HepG2 (cell line): ENCODE data around the gene NLGN2. TPM values are rescaled to one million over a fixed set of nuclear protein-coding genes. Genes with fewer than 3 reads are reported as not detected.
A peak's percentile ranks its signal among the peaks of the same experiment; 100 is the strongest.

Source experiments
- EP300 ChIP-seq, 3 experiments: sonication (generic) in 1 of 3; formaldehyde crosslinking in 1 of 3; IDR thresholded peaks; 2 replicates each; pipeline versions ENCODE4 v1.5.1 to v1.6.1; 2011 to 2020; ENCODE audit warnings: low read depth in 2 of 3, low read length in 2 of 3, borderline replicate concordance in 1 of 3, improper control_type of control experiment in 1 of 3, mild to moderate bottlenecking in 1 of 3, missing genetic modification reagents in 1 of 3, moderate library complexity in 1 of 3
- KLF9 ChIP-seq: IDR thresholded peaks from 2 replicates; pipeline ENCODE4 v1.6.1; 2016; ENCODE audit warnings: low read depth
- RBM39 ChIP-seq: fragments of 200-400 bp; formaldehyde crosslinking; IDR thresholded peaks from one replicate; pipeline ENCODE4 v1.6.1; 2018; ENCODE audit warnings: antibody characterized with exemption, mild to moderate bottlenecking, low read depth, low read length; ENCODE audit not compliant: poor library complexity, severe bottlenecking
- ZFP41 ChIP-seq: sonication (generic); formaldehyde crosslinking; IDR thresholded peaks from 2 replicates; pipeline ENCODE4 v1.4.0; 2020; ENCODE audit warnings: mild to moderate bottlenecking, missing genetic modification reagents, borderline replicate concordance
- ZNF572 ChIP-seq: sonication (generic); formaldehyde crosslinking; IDR thresholded peaks from 2 replicates; pipeline ENCODE4 v1.5.1; 2020; ENCODE audit warnings: mild to moderate bottlenecking, missing genetic modification reagents
- ZNF766 ChIP-seq: sonication (generic); formaldehyde crosslinking; IDR thresholded peaks from 2 replicates; pipeline ENCODE4 v1.5.0; 2020; ENCODE audit warnings: missing genetic modification reagents, borderline replicate concordance
- ZNF792 ChIP-seq: IDR thresholded peaks from 2 replicates; pipeline ENCODE4 v1.6.1; 2016
- polyA plus RNA-seq, 8 experiments: library from polyadenylated mRNA; depleted of rRNA in 3 of 8; stranded (reverse) in 7 of 8; unstranded in 1 of 8; fragments of >200 nt; fragmentation: Illumina TruSeq in 4 of 8; extraction: Trizol in 4 of 8; gene quantifications; 2 replicates each; pipeline versions ENCODE4 v1.2.1 to v1.2.3, GENCODE V29; 2011 to 2016; ENCODE audit warnings: low read depth in 4 of 8, missing spikeins in 1 of 8, mixed read lengths in 1 of 8; ENCODE audit not compliant: insufficient read depth in 1 of 8
- total RNA-seq, 5 experiments: library from RNA; depleted of rRNA; stranded (reverse); fragments of >200 nt; fragmentation: Illumina TruSeq; extraction: Trizol; gene quantifications; 2 replicates each; pipeline ENCODE4 v1.2.3, GENCODE V29; 2016; ENCODE audit warnings: low read depth in 1 of 5
- TF ChIP-seq, protein P1 (sequence below), 2 experiments: IDR thresholded peaks; 2 replicates each; pipeline ENCODE4 v1.6.1; 2011 to 2012; ENCODE audit warnings: low read length in 2 of 2, borderline replicate concordance in 1 of 2, low read depth in 1 of 2, mild to moderate bottlenecking in 1 of 2, moderate library complexity in 1 of 2
- TF ChIP-seq, protein P2 (sequence below): sonication (generic); formaldehyde crosslinking; IDR thresholded peaks from 2 replicates; pipeline ENCODE4 v1.4.0; 2020; ENCODE audit warnings: missing genetic modification reagents, borderline replicate concordance
- TF ChIP-seq, protein P3 (sequence below): sonication (generic); formaldehyde crosslinking; IDR thresholded peaks from 2 replicates; pipeline ENCODE4 v1.4.0; 2020; ENCODE audit warnings: mild to moderate bottlenecking, low read depth, missing genetic modification reagents
- TF ChIP-seq, protein P4 (sequence below): sonication (generic); formaldehyde crosslinking; IDR thresholded peaks from 2 replicates; pipeline ENCODE4 v1.5.1; 2020; ENCODE audit warnings: mild to moderate bottlenecking, missing genetic modification reagents, borderline replicate concordance
- TF ChIP-seq, protein P5 (sequence below): sonication (generic); formaldehyde crosslinking; IDR thresholded peaks from 2 replicates; pipeline ENCODE4 v1.5.1; 2020; ENCODE audit warnings: missing genetic modification reagents, mild to moderate bottlenecking, borderline replicate concordance
- TF ChIP-seq, protein P6 (sequence below): sonication (generic); formaldehyde crosslinking; IDR thresholded peaks from 2 replicates; pipeline ENCODE4 v1.8.0; 2022; ENCODE audit warnings: mild to moderate bottlenecking, missing genetic modification reagents, moderate library complexity

NLGN2 gene
- total and polyA plus RNA-seq, 2 of the 13 experiments (the other 11 are each of a cell fraction or from before 2014, with no cell fraction given) = 1.9 to 11.0 TPM

DNA sequence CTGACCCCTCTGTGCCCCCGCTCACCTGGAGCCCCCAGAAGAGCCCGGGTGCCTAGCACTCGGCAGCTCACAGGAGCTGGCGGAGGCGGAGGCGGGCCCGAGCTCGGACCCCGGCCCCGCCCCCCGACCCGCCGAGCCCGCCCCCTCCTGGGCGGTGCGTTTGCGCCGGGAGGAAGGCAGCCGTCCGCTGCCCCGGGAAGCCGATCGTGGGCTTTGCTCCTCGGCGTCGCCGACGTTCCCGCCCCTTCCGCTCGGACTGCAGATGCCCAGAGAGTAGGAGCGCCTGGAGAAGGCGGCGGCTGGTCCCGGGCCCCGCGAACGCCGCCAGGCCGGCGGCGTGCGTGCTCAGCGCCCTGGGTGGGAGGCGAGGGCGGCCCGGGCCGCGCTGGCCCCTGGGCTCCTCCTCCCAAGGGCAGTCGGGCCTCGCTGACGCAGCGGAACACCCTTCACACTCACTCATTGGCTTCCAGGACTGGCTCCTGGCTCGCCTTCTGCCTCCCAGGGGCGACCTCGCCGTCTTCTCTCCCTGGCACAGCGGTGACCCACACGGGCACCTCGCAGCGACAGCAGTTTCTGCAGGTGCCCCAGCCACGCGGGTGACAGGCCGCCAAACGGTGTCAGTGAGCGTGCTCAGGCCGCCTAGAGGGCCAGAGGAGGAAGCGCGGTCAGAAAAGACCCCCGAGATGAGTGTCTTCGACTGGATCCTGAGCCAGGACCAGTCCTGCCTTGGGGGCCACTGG, 13.0 kb upstream of the NLGN2 start, which contains the start of gene PLSCR3 (continued):
- TF ChIP-seq, protein P1, sequence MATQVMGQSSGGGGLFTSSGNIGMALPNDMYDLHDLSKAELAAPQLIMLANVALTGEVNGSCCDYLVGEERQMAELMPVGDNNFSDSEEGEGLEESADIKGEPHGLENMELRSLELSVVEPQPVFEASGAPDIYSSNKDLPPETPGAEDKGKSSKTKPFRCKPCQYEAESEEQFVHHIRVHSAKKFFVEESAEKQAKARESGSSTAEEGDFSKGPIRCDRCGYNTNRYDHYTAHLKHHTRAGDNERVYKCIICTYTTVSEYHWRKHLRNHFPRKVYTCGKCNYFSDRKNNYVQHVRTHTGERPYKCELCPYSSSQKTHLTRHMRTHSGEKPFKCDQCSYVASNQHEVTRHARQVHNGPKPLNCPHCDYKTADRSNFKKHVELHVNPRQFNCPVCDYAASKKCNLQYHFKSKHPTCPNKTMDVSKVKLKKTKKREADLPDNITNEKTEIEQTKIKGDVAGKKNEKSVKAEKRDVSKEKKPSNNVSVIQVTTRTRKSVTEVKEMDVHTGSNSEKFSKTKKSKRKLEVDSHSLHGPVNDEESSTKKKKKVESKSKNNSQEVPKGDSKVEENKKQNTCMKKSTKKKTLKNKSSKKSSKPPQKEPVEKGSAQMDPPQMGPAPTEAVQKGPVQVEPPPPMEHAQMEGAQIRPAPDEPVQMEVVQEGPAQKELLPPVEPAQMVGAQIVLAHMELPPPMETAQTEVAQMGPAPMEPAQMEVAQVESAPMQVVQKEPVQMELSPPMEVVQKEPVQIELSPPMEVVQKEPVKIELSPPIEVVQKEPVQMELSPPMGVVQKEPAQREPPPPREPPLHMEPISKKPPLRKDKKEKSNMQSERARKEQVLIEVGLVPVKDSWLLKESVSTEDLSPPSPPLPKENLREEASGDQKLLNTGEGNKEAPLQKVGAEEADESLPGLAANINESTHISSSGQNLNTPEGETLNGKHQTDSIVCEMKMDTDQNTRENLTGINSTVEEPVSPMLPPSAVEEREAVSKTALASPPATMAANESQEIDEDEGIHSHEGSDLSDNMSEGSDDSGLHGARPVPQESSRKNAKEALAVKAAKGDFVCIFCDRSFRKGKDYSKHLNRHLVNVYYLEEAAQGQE (IDR thresholded peaks at IDR 0.05; ENCODE audit: borderline replicate concordance in 1 of 2, low read depth in 1 of 2, low read length in 2 of 2) = no peak
- TF ChIP-seq, protein P2, sequence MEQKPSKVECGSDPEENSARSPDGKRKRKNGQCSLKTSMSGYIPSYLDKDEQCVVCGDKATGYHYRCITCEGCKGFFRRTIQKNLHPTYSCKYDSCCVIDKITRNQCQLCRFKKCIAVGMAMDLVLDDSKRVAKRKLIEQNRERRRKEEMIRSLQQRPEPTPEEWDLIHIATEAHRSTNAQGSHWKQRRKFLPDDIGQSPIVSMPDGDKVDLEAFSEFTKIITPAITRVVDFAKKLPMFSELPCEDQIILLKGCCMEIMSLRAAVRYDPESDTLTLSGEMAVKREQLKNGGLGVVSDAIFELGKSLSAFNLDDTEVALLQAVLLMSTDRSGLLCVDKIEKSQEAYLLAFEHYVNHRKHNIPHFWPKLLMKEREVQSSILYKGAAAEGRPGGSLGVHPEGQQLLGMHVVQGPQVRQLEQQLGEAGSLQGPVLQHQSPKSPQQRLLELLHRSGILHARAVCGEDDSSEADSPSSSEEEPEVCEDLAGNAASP (CRISPR knock-in tag) = peak; percentile 37; the same call in 1 of the 2 replicates
- TF ChIP-seq KLF9 (CRISPR knock-in tag) = no peak
- TF ChIP-seq, protein P3, sequence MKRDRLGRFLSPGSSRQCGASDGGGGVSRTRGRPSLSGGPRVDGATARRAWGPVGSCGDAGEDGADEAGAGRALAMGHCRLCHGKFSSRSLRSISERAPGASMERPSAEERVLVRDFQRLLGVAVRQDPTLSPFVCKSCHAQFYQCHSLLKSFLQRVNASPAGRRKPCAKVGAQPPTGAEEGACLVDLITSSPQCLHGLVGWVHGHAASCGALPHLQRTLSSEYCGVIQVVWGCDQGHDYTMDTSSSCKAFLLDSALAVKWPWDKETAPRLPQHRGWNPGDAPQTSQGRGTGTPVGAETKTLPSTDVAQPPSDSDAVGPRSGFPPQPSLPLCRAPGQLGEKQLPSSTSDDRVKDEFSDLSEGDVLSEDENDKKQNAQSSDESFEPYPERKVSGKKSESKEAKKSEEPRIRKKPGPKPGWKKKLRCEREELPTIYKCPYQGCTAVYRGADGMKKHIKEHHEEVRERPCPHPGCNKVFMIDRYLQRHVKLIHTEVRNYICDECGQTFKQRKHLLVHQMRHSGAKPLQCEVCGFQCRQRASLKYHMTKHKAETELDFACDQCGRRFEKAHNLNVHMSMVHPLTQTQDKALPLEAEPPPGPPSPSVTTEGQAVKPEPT (CRISPR knock-in tag) = no peak
- peak; percentile 32; the same call in 1 of the 2 replicates for TF ChIP-seq ZNF792 (CRISPR knock-in tag)
- TF ChIP-seq EP300 (IDR thresholded peaks at IDR 0.05; ENCODE audit: low read depth in 2 of 2, low read length in 2 of 2) = no peak
- no peak; the same call in 1 of the 2 replicates for TF ChIP-seq EP300 (CRISPR knock-in tag; IDR thresholded peaks at IDR 0.05; ENCODE audit: borderline replicate concordance)
- no peak for TF ChIP-seq ZFP41 (CRISPR knock-in tag)
- TF ChIP-seq, protein P4, sequence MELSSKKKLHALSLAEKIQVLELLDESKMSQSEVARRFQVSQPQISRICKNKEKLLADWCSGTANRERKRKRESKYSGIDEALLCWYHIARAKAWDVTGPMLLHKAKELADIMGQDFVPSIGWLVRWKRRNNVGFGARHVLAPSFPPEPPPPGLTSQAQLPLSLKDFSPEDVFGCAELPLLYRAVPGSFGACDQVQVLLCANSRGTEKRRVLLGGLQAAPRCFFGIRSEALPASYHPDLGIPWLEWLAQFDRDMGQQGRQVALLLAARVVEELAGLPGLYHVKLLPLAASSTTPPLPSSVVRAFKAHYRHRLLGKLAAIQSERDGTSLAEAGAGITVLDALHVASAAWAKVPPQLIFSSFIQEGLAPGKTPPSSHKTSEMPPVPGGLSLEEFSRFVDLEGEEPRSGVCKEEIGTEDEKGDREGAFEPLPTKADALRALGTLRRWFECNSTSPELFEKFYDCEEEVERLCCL = no peak
- TF ChIP-seq ZNF572 (CRISPR knock-in tag) = peak; percentile 74; the same call in 1 of the 2 replicates
- TF ChIP-seq, protein P5, sequence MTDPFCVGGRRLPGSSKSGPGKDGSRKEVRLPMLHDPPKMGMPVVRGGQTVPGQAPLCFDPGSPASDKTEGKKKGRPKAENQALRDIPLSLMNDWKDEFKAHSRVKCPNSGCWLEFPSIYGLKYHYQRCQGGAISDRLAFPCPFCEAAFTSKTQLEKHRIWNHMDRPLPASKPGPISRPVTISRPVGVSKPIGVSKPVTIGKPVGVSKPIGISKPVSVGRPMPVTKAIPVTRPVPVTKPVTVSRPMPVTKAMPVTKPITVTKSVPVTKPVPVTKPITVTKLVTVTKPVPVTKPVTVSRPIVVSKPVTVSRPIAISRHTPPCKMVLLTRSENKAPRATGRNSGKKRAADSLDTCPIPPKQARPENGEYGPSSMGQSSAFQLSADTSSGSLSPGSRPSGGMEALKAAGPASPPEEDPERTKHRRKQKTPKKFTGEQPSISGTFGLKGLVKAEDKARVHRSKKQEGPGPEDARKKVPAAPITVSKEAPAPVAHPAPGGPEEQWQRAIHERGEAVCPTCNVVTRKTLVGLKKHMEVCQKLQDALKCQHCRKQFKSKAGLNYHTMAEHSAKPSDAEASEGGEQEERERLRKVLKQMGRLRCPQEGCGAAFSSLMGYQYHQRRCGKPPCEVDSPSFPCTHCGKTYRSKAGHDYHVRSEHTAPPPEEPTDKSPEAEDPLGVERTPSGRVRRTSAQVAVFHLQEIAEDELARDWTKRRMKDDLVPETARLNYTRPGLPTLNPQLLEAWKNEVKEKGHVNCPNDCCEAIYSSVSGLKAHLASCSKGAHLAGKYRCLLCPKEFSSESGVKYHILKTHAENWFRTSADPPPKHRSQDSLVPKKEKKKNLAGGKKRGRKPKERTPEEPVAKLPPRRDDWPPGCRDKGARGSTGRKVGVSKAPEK (CRISPR knock-in tag) = no peak
- peak; percentile 81; the same call in 1 of the 2 replicates for TF ChIP-seq ZNF766
- peak; percentile 75 for TF ChIP-seq RBM39
- TF ChIP-seq, protein P6, sequence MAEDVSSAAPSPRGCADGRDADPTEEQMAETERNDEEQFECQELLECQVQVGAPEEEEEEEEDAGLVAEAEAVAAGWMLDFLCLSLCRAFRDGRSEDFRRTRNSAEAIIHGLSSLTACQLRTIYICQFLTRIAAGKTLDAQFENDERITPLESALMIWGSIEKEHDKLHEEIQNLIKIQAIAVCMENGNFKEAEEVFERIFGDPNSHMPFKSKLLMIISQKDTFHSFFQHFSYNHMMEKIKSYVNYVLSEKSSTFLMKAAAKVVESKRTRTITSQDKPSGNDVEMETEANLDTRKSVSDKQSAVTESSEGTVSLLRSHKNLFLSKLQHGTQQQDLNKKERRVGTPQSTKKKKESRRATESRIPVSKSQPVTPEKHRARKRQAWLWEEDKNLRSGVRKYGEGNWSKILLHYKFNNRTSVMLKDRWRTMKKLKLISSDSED = no peak; the same call in 1 of the 2 replicates
